ENCODE results near the gene FBXW5.

FBXW5 gene

DNA sequence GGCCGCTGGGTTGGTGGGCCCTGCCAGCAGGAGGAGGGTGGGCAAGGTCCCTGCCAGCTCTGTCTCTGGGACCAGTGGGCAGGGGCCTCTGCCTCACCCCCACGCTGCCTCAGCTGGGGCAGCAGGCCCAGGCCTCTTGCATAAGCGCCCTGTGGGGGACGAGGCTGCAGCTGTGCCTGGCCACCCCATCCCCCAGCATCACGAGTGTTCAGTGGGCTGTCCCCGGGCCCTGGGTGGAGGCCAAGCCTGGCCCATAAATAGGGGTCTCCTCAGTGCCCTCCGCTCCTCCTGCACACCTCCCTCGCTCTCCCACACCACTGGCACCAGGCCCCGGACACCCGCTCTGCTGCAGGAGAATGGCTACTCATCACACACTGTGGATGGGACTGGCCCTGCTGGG, 32.7 kb upstream of the FBXW5 start, which contains the start of gene PTGDS:
PTGDS (plus strand) TSS at position 282 of the 400 bp plus-strand sequence; CDS start at position 357, 75 bp downstream.
- no peak for DNase-seq

DNA sequence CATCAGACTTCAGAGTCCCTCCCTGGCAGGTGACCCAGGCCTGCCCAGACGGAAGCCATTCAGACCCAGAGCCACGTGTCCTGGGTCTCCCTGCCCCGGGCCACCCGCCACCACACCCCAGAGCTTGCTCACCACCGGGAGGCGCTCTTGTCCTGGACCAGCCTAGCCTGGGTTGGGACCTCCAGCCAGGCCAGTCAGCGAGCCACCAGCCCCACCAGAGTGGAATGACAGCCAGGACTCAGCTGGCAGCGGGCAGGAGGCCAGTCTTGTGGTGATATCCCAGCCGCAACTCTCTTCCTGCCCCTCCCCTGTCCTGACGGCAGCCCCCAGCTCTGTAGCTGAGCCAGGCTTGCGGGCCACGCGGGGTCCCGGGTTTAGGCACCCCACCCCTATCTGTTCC, 31.1 kb upstream of the FBXW5 start:
- DNase-seq, result no peak

DNA sequence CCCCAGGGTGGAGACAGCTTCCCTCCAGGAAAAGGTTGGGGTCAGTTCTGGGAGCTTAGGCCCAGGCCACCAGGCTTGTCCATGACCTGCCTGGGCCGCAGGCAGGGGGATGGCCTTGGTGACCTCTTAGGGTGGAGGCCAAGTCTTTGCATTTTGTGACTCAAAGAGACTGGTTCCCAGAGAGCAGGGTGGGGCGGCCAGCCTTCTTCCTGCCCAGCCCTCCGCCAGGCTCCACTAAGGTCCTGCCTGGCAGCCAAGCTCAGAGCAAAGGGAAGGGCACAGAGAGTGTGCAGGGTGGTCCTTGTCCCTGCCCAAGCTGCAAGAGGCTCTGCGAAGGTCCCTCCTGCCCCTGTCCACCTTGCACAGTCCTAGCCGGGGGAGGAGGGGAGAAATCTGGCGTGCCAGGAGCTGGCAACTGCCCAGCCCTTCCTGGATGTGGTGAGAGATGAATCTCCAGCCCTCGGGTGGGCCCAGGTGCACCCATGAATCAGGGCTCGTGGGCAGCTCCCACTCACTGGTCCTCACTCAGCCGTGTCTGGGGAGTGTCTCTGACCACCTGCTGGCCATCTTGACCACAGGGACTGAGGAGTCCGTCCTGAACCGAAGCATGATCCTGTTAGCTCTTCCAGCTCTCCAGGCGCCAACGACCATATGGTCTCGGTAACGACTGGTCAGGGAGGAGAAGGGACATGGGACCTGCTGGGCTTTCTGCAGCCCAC, 30.4 kb upstream of the FBXW5 start:
- no peak for DNase-seq

GRCh38 chr9:136973618-136974617, 29.4 kb upstream of the FBXW5 start:
- DNase-seq, result no peak

- DNase-seq, result no peak
Observed at GRCh38 chr9:136972743-136973142, 28.2 kb upstream of the FBXW5 start.

- no peak for DNase-seq
Observed at GRCh38 chr9:136972335-136972734, 27.8 kb upstream of the FBXW5 start.

DNA sequence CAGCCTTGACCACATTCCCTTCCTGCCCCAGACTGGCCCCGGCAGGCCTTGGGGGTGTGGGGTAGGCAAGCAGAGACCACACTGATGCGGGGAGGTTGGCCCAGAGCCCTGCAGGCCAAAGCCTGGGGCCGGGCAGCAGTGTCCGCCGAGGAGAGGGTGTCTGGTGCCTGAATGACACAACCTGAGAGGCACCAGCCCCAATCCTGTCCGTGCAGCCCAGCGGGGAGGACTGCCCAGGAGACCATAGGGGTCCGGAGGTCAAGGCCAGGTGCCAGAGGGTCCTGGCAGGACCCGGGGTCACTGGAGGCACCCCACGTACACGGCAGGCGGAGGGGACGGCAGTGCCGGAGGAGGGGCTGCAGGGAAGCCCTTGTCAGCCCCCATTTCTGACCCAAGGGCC, 27.2 kb upstream of the FBXW5 start:
- no peak for DNase-seq

DNA sequence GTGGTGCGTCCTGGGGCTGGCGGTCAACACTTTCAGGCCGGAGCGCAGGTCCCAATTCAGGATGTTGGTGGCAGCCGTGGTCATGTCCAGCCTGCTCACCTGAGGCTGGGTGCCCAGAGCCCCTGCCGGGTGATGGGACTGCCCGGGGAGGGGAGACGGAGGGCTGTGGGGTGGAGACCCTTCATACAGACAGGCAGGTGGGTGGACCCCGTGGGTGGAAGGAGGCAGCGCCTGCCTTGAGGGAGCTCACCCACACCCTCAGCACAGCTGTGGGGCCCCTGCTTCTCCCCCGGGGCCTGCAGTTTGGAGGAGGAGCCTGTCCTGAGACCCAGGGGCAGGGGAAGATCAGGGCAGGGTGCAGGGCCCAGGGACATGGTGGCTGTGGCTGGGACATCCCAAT, 25.8 kb upstream of the FBXW5 start:
- DNase-seq, result no peak

DNA sequence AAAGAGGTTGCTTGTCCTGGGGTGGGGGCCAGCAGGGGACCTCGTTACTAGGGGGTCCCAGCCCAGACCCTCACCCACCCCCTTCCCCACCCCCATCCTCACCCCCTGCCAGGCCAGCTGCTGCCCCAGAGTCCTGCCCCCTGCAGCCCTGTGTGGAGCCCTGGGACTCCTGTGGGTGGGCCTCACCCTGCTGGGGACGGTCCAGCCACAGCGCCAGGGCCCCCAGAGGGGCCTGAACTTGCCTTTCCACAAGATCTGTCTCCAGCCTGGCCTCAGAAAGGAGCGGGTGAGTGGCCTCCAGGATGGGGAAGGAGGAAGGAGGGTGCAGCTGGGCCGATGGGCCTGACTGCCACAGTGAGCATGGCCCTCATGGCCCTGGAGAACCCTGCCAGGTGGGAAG, 25.2 kb upstream of the FBXW5 start:
- no peak for DNase-seq

DNA sequence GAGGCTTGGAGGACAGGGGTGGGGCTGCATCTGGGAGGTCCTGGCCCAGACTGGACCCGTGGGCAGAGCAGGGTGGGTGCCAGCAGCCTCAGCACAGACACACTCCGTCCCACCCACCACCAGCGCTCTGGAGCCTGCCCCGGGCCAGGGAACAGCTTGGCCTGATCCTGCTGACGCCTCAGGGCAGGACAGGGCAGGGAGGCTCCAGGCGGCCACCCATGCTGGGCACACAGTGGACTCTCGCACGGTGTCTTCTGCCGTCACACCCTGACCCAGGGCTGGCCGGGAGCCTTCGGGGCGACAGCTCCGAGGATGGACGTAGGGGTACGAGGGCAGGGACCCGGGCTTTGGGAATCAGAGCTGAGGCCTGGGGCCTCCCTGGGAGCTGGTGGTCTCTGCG, 24.6 kb upstream of the FBXW5 start:
- DNase-seq, result no peak

DNA sequence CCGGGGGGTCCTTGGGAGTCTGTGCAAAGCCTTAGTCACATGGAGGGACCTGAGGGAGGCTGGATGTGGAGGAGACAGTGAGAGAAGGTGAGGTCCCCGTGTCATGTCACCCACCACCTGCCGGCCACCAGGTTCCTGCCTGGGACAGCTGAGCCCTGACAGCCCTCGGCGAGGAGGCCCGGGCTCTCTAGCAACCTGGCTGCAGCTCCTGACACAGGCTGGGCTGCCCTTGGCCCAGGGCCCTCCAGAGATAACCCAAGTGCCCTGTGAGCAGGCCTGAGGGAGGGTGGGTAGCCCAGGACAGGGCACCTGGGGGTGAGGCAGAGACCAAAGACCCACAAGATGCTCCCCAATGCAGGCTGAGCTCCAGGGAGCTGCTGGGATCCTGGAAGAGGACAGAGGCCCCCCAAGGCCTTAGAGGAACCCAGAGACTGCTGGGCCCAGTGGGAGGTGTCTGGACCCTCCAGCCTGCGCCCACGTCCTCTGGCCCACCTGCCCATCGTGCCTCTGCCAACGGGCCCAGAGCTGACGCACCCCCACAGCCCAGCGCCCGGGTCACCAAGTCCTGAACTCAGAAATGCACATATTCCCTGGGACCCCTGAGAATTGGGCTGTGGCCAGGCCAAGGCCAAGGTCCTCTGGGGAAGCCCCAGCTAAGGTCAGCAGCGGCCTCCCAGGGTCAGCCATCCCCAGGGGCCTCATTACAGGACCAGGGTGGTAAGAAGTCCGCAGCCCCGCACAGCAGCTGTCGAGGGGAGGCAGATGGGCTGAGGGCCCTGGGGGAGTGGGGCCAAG, 24.0 kb upstream of the FBXW5 start:
- no peak for DNase-seq

GRCh38 chr9:136965771-136966484, 21.4 kb upstream of the FBXW5 start:
- no peak for DNase-seq

DNA sequence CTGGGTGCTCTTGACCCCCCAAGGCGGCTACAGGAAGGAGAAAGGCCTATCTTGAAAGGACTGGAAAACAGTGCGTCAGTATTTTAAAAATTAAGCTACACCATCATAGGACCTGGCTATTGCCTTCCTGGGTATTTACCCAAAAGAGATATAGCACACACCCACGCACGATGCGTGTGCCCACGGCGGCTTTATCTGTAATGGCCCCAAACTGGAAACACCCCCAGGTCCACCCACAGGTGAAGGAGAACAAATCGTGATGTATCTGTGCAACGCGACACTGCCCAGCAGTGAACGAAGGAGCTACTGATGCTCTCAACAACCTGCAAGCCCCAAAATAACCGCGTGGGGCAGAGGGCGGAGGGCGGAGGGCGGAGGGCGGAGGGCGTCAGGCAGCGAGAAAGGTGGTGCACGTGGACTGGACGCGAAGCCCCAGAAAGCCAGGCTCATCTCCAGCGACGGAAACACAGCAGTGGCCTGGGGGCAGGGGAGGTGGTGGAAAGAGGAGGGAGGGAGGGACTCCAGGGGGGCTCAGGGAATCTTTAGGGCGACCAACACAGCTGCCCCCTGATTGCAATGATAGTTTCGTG, 20.4 kb upstream of the FBXW5 start:
- no peak for DNase-seq

DNA sequence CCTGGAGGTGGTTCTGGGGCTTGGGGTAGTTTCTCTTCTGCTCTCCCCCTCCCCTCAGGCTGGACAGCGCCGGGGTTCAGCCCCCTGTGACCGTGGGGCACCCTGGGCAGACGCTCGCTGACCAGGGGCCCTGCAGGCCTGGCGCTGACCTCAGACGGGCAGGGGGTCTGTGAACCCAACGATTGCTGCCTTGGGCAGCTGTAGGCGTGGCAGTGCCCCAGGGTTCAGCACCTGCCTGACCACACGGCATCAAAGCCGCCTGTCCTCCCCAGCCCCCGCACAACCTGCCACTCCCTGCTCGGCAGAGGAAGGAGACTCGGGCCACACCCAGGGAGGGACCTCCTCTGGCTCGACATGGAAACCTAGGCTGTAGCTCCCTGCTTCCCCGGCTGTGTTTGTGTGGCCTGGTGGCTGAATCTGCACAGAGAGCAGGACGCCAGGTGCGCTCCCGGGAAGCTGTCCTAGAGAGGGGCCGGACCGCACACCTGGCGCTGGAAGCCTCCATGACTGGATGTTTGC, 19.7 kb upstream of the FBXW5 start:
- no peak for DNase-seq

DNA sequence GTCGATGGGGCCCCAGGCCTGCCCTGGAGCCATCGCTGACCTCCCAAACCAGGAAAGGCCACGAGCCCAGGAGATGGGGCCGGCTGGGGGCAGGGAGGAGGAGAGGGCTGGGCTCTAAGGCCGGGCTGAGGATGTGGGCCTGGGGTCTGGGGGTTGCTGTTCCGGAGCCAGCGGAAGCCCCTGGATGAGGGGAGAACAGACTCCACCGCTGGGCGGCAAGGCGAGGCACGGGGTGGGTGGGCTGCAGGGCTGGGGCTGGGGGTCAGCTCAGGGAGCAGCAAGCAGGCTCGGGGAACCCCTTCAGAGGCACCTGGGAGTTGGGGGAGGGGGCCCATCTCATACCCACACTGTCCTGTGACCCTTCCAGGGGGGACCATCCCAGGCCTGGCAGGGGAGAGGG, 19.2 kb upstream of the FBXW5 start:
- no peak for DNase-seq

GRCh38 chr9:136963341-136963740, 18.8 kb upstream of the FBXW5 start:
- no peak for DNase-seq

DNA sequence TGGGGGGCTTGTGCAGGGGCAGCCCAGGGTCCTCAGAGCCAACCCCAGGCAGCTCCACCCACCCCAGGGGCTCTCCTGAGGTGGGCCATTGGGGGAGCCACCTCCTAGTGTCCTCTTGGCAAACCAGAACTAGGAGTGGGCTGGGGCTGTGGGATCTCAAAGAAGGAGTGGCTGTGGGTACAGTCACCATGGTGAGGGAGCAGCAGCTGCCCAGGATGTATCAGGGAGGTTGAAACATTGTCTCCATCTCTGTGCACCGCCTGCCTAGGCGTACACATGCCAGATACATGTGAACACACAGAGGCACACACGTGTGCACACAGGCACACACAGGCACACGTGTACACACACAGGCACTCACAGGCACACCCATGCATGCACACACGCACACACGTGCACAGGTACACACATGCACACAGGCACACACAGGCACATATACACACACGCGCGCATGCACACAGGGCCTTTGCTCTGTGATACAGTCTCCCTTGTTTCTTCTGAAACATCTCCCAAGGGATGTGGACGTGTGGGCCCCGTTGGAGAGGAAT, 18.2 kb upstream of the FBXW5 start:
- no peak for DNase-seq

GRCh38 chr9:136962163-136962562, 17.6 kb upstream of the FBXW5 start:
- no peak for DNase-seq

- DNase-seq, result no peak
Observed at GRCh38 chr9:136961279-136962065, 16.9 kb upstream of the FBXW5 start.

GRCh38 chr9:136960938-136961275, 16.4 kb upstream of the FBXW5 start:
- no peak for DNase-seq

All from activated CD4-positive, CD25-positive, alpha-beta regulatory T cell (primary cell).